Mesendoderm (in vitro differentiated cells): ENCODE data around the gene BANF2.

ENCODE experiments used
- DNase-seq: peaks from one replicate; pipeline ENCODE4 v3.0.0; 2013
- H2AK5ac ChIP-seq: 2 replicates; pipeline ENCODE4 v1.6.1; 2013; ENCODE audit warnings: low read length, inconsistent platforms
- H2BK120ac ChIP-seq: 2 replicates; pipeline ENCODE4 v1.6.1; 2013; ENCODE audit warnings: low read depth, mild to moderate bottlenecking, low read length, moderate library complexity, mixed read lengths
- H2BK15ac ChIP-seq: replicated peaks from 2 replicates; pipeline ENCODE4 v1.6.1; 2013; ENCODE audit warnings: low read depth, mild to moderate bottlenecking, moderate library complexity
- H2BK5ac ChIP-seq: 2 replicates; pipeline ENCODE4 v1.6.1; 2013; ENCODE audit warnings: low read length, inconsistent platforms
- H3K18ac ChIP-seq: 2 replicates; pipeline ENCODE4 v1.6.1; 2013; ENCODE audit warnings: mild to moderate bottlenecking, low read length, mixed read lengths
- H3K23ac ChIP-seq: one replicate; pipeline ENCODE4 v1.6.1; 2013; ENCODE audit warnings: low read length
- H3K27ac ChIP-seq: 2 replicates; pipeline ENCODE4 v1.5.1; 2013; ENCODE audit warnings: low read depth, mild to moderate bottlenecking, inconsistent platforms, low read length, moderate library complexity
- H3K27me3 ChIP-seq: 2 replicates; pipeline ENCODE4 v1.6.1; 2013; ENCODE audit warnings: low read length, control low read depth, mild to moderate bottlenecking, inconsistent platforms; ENCODE audit not compliant: insufficient read depth, poor library complexity
- H3K36me3 ChIP-seq: 2 replicates; pipeline ENCODE4 v1.6.1; 2013; ENCODE audit warnings: low read length, inconsistent platforms; ENCODE audit not compliant: control insufficient read depth, insufficient read depth
- H3K4ac ChIP-seq: one replicate; pipeline ENCODE4 v1.6.1; 2013; ENCODE audit warnings: low read depth, mild to moderate bottlenecking, low read length, moderate library complexity
- H3K4me1 ChIP-seq: 2 replicates; pipeline ENCODE4 v1.6.1; 2013; ENCODE audit warnings: low read depth, low read length, inconsistent platforms; ENCODE audit not compliant: control insufficient read depth
- H3K4me2 ChIP-seq: 2 replicates; pipeline ENCODE4 v1.6.1; 2013; ENCODE audit warnings: low read length
- H3K4me3 ChIP-seq: 2 replicates; pipeline ENCODE4 v1.5.1; 2013; ENCODE audit warnings: mild to moderate bottlenecking, low read length
- H3K56ac ChIP-seq: one replicate; pipeline ENCODE4 v1.6.1; 2013; ENCODE audit warnings: low read length
- H3K79me1 ChIP-seq: 2 replicates; pipeline ENCODE4 v1.6.1; 2013; ENCODE audit warnings: low read length, inconsistent platforms
- H3K79me2 ChIP-seq: 2 replicates; pipeline ENCODE4 v1.6.1; 2013; ENCODE audit warnings: mild to moderate bottlenecking, low read length; ENCODE audit not compliant: control insufficient read depth, insufficient read depth
- H3K9ac ChIP-seq: 2 replicates; pipeline ENCODE4 v1.6.1; 2013; ENCODE audit warnings: low read length, inconsistent platforms
- H4K5ac ChIP-seq: one replicate; pipeline ENCODE4 v1.6.1; 2013; ENCODE audit warnings: low read length
- H4K8ac ChIP-seq: one replicate; pipeline ENCODE4 v1.6.1; 2013; ENCODE audit warnings: low read depth, mild to moderate bottlenecking, control low read depth, low read length, moderate library complexity
- WGBS: extraction: QIAGEN DNeasy Blood & Tissue Kit; methylation state at CpG from one replicate; pipeline ENCODE4 v1.1.7; 2013; ENCODE audit warnings: low lambda C conversion rate, missing lambda C conversion rate; ENCODE audit not compliant: insufficient coverage; ENCODE audit errors: extremely low coverage; 5-methylcytosine and 5-hydroxymethylcytosine counted together

BANF2 gene

DNA sequence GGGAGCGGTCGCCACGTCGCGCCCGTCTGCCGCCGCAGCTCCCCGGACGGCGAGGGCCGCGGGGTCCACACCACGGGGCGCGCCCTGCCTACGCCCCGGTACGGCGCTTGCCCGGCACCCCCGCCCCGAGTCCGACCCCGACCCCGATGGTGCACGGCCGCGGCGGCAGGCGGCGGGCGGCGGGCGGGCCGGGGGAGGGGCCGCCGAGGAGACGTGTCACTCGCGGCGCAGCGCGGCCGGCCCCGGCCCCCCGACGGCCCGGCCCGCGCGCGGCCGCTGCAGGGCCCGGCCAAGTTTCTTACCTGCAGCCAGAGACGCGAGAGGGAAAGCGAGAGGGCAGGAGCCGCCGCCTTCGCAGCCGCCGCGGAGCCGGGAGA, 18.1 kb upstream of the BANF2 start:
- no peak for DNase-seq
- H3K4me2 ChIP-seq: no peak overlapping the region
- H3K23ac ChIP-seq: no peak overlapping the region
- no peaks in the 10 kb centered on the region for H3K36me3 ChIP-seq
- H3K4me1 ChIP-seq: peaks cover 7% of the 10 kb centered on the region
- H3K27ac ChIP-seq: peak overlapping the region; percentile 95
- peak overlapping the region; percentile 94 for H3K9ac ChIP-seq
- peaks cover 40% of the 10 kb centered on the region for H3K79me2 ChIP-seq
- H3K56ac ChIP-seq: peak overlapping the region; percentile 96
- peaks cover 8% of the 10 kb centered on the region for H3K79me1 ChIP-seq
- peak overlapping the region; percentile 75 for H3K4me3 ChIP-seq
- H2AK5ac ChIP-seq: no peak overlapping the region
- no peak overlapping the region for H2BK120ac ChIP-seq
- H2BK15ac ChIP-seq: no peak overlapping the region
- no peak overlapping the region for H2BK5ac ChIP-seq
- H3K27me3 ChIP-seq: no peaks in the 10 kb centered on the region
- no peak overlapping the region for H4K8ac ChIP-seq
- WGBS: no CpG with 5 or more reads among the region's 65 CpGs
- H3K4ac ChIP-seq: peak overlapping the region; percentile 98
- H4K5ac ChIP-seq: no peak overlapping the region
- peak overlapping the region; percentile 96 for H3K18ac ChIP-seq

DNA sequence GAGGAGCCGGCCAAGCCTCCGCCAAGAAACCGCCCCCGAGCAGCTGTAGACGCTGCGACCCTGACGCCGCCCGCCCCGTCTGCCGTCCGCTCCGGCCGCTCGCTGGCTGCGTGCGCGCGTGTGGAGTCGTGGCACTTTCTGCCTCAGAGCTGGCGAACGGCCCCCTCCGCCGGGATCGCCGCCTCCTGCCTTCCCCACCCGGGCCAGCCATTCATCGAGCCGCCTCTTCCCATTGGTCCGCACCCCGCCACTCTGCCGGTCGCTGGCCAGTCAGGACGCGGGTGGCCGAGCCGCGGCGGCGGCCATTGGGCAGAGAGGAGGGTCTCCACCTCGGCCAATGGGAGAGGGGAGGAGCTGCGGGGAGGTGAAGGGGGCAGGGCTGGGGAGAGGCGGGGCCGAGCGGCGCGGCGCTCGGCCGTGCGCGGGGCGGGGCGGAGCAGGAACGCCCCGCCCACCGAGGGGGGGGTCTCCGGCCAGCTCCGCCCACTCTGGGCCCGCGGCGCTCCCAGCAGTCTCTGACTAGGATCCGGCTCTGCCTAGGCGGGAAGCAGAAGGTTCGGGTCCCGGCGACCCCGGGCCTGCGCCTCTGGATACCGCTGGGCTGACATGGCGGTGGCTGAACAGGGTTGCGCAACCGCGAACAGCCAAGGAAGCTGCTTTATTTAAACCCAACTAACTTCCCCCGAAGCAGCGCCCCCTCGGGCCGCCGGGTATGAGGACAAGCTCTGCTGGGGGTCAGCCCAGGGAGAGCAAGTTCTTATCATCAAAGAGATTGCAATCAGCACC, 17.5 kb upstream of the BANF2 start, which contains the start of gene RRBP1:
TSS of gene RRBP1 (minus strand) at position 140 of the 786 bp plus-strand sequence. CDS start 21,735 bp downstream, outside the sequence.
- peak; percentile 99 for DNase-seq

DNA sequence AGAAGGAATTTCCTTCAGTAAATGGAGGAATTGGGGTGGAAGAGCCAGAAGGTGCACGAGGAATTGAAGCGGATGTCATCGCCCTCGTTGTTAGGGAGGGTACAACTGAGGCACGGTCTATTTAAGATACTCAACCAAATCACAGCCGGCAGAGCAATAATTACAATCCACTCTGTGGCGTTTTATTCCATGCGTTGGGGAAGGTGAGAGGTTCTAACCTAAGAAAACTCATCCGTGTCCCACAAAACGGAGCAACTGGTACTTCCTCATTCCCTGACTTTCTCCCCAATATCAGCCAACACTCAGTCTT, 16.9 kb upstream of the BANF2 start:
- H3K4me1 ChIP-seq: peaks cover 7% of the 10 kb centered on the region

More for the DNA sequence above, 17.5 kb upstream of the BANF2 start, which contains the start of gene RRBP1:
- Histone ChIP-seq H3K4me2 (peak within 1 kb of the TSS; percentile 61), H3K27ac (peak within 1 kb of the TSS; percentile 95), H3K4me1 (peaks cover 7% of the 10 kb centered on the region), H3K4me3 (peak within 1 kb of the TSS; percentile 86), H3K23ac (no peak within 1 kb of the TSS), H3K79me1 (peaks cover 8% of the 10 kb centered on the region), H3K27me3 (no peaks in the 10 kb centered on the region), H4K8ac (no peak within 1 kb of the TSS), H3K4ac (peak within 1 kb of the TSS; percentile 98), H3K79me2 (peaks cover 34% of the 10 kb centered on the region), H2BK15ac (no peak within 1 kb of the TSS), H3K56ac (peak within 1 kb of the TSS; percentile 96), H4K5ac (no peak within 1 kb of the TSS), H3K9ac (peak within 1 kb of the TSS; percentile 94), H3K18ac (peak within 1 kb of the TSS; percentile 96), H3K36me3 (no peaks in the 10 kb centered on the region), H2BK120ac (peak within 1 kb of the TSS; percentile 46), H2BK5ac (no peak within 1 kb of the TSS), H2AK5ac (no peak within 1 kb of the TSS)
- WGBS: no CpG with 5 or more reads among the region's 79 CpGs

GRCh38 chr20:17683218-17684076, 16.3 kb upstream of the BANF2 start:
- no peak overlapping the region for H4K8ac ChIP-seq
- no peak overlapping the region for H3K18ac ChIP-seq
- no peak overlapping the region for H2BK5ac ChIP-seq
- no peak overlapping the region for H3K4me3 ChIP-seq
- H4K5ac ChIP-seq: no peak overlapping the region
- WGBS: no CpG with 5 or more reads among the region's 10 CpGs
- no peaks in the 10 kb centered on the region for H3K27me3 ChIP-seq
- H3K4me2 ChIP-seq: no peak overlapping the region
- no peak overlapping the region for H3K23ac ChIP-seq
- H3K79me2 ChIP-seq: peaks cover 22% of the 10 kb centered on the region
- H3K4ac ChIP-seq: no peak overlapping the region
- no peaks in the 10 kb centered on the region for H3K36me3 ChIP-seq
- no peak overlapping the region for H3K27ac ChIP-seq
- no peak overlapping the region for H3K9ac ChIP-seq
- no peak overlapping the region for H2AK5ac ChIP-seq
- H3K56ac ChIP-seq: peak overlapping the region; percentile 90
- H2BK120ac ChIP-seq: no peak overlapping the region
- H3K79me1 ChIP-seq: peaks cover 3% of the 10 kb centered on the region
- H3K4me1 ChIP-seq: peaks cover 5% of the 10 kb centered on the region
- no peak overlapping the region for H2BK15ac ChIP-seq
- no peak for DNase-seq

More for the DNA sequence above, 16.9 kb upstream of the BANF2 start:
- peak overlapping the region; percentile 90 for H3K56ac ChIP-seq
- H2BK120ac ChIP-seq: no peak overlapping the region
- H3K9ac ChIP-seq: peak overlapping the region; percentile 59
- no peak overlapping the region for H4K5ac ChIP-seq
- H2BK5ac ChIP-seq: no peak overlapping the region
- no peaks in the 10 kb centered on the region for H3K36me3 ChIP-seq
- no peaks in the 10 kb centered on the region for H3K27me3 ChIP-seq
- peaks cover 8% of the 10 kb centered on the region for H3K79me1 ChIP-seq
- H3K27ac ChIP-seq: peak overlapping the region; percentile 92
- no peak overlapping the region for H4K8ac ChIP-seq
- H3K23ac ChIP-seq: no peak overlapping the region
- no peak overlapping the region for H3K4me3 ChIP-seq
- peak overlapping the region; percentile 32 for H3K18ac ChIP-seq
- no peak overlapping the region for H2BK15ac ChIP-seq
- H3K4ac ChIP-seq: no peak overlapping the region
- H3K79me2 ChIP-seq: peaks cover 28% of the 10 kb centered on the region
- H2AK5ac ChIP-seq: no peak overlapping the region
- H3K4me2 ChIP-seq: peak overlapping the region; percentile 61
- no peak for DNase-seq
- WGBS: no CpG with 5 or more reads among the region's 10 CpGs

DNA sequence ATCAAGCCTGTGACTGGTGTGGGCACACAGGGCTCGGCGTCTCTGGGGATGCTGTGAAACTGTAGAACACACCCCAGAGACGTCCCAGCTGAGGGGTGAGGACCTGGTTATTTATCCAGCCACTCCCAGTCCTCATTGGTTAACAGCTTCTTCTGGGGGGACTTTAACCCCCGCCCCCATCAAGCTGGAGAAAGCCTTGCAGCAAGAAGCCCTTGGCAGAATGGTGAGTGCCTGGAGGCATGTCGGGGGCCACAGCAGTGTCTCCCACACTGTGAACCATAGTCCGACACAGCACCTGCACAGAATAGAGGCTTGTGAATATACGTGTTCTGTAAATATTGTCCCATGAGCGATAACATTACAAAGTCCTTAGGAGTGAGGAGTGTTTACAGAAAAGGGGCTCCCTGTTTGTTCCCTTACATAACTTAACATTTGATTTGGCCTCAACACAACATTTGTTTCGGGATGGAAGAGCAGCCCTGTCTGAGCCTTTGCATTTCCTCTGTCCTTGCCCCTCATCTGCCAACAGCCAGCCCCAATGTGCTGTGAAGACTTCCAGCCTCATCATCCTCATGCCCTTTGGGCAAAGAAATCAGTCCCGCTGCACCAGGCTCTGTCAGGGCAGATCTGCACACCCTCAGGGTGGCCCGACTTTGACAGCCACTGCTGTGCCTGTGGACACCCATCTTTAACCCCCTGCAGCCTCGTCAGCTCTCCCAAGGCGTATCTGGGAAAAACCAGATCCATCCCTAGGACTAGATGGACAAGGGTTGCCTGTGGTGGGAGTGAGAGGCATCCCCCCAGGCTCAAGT, 15.5 kb upstream of the BANF2 start:
- no peak overlapping the region for H4K5ac ChIP-seq
- peaks cover 2% of the 10 kb centered on the region for H3K4me1 ChIP-seq
- H3K27ac ChIP-seq: no peak overlapping the region
- no peaks in the 10 kb centered on the region for H3K79me1 ChIP-seq
- no peak for DNase-seq
- H3K4me3 ChIP-seq: no peak overlapping the region
- H3K23ac ChIP-seq: no peak overlapping the region
- H3K36me3 ChIP-seq: no peaks in the 10 kb centered on the region
- no peak overlapping the region for H3K56ac ChIP-seq
- no CpG with 5 or more reads among the region's 13 CpGs for WGBS
- no peaks in the 10 kb centered on the region for H3K27me3 ChIP-seq
- no peak overlapping the region for H4K8ac ChIP-seq
- no peak overlapping the region for H3K4ac ChIP-seq
- H2AK5ac ChIP-seq: no peak overlapping the region
- no peak overlapping the region for H2BK5ac ChIP-seq
- H2BK120ac ChIP-seq: no peak overlapping the region
- H3K79me2 ChIP-seq: peaks cover 14% of the 10 kb centered on the region
- no peak overlapping the region for H3K9ac ChIP-seq
- H2BK15ac ChIP-seq: no peak overlapping the region
- no peak overlapping the region for H3K4me2 ChIP-seq
- no peak overlapping the region for H3K18ac ChIP-seq
